Hematopoietic multipotent progenitor cell treated with erythropoietin and hydrocortisone succinate and interleukin-3 and kit ligand, for 8 days (in vitro differentiated cells): ENCODE measurements around the gene PRR12.
"Not testable (repeated sequence)": the region's sequence is repeated elsewhere in the genome, so short reads cannot be mapped to it uniquely, and the experiment has no call there.

Experiments used
- DNase-seq: peaks from one replicate; pipeline ENCODE4 v3.0.0-alpha.2; 2015

The PRR12 gene

DNA sequence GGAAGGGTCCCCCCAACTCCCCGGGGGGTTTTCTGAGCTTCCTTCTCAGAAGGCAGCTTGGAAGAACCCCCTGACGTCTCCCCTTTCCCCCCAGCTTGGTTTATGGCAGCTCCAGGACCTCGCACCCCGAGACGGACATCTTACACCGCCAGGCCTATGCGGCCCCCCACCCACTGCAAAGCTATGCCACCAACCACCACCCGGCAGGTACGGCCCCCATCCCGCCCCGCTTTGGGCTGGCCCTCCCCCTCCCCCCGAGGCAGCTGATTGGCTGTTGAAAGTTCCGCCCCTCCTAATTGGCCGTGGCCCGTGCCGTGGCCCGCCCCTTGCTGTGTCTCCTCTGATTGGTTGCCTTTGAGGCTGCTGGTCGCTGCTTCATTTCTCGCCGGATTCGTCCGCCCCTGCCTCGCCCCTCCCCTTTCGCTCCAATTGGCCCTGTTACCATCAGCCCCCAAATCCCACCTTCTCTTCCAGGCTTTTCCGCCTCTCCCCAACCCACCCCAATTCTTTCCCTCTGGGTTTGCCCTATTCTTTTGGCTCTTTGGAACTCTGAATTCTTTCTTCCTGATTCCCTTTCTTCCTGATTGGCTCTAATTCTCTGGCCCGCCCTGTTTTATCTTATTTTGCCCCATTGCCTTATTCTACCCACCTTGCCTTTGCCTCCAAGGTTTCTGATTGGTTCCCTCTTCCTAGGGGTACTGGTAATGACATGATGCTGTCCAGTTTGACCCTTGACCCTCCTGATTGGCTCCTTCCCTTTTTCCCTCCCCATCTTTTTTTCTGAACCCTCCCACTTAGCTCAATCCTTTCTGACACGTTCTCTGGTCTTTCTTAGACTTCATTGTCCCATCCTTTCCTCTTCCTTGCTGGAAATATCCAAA is 2.5 kb downstream of the PRR12 start:
- DNase-seq: peak; percentile 95

DNA sequence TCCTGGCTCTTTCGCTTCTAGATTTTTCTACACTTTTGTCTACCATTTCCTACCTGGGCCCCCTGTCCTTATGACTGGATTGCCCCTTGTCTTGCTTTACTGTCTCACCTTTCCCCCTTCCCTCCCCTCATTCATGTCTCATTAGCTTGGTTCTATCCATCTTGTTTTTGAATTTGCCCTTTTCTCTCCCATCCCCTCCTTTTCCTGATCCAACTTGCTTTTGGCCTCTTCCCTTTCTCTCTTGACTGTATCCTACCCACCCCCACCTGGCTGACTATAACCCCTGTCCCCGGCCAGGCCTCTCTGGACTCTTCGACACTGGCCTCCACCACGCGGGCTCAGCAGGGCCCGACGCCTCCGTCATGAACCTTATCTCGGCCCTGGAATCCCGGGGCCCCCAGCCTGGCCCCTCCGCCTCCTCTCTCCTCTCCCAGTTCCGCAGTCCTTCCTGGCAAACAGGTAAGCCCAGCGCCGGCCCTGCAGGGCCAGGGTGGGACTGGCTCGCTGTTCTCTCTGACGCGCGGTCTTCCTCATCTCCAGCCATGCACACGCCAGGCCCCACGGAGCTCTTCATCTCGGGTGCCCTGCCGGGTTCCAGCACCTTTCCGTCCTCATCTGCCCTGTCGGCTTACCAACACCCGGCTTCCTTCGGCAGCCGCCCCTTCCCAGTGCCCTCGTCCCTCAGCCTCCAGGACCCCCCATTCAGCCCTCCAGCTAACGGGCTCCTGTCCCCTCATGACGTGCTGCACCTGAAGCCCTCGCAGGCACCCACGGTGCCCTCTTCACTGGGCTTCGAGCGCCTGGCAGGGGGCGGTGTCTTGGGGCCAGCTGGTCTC is 3.4 kb downstream of the PRR12 start:
- no peak for DNase-seq

DNA sequence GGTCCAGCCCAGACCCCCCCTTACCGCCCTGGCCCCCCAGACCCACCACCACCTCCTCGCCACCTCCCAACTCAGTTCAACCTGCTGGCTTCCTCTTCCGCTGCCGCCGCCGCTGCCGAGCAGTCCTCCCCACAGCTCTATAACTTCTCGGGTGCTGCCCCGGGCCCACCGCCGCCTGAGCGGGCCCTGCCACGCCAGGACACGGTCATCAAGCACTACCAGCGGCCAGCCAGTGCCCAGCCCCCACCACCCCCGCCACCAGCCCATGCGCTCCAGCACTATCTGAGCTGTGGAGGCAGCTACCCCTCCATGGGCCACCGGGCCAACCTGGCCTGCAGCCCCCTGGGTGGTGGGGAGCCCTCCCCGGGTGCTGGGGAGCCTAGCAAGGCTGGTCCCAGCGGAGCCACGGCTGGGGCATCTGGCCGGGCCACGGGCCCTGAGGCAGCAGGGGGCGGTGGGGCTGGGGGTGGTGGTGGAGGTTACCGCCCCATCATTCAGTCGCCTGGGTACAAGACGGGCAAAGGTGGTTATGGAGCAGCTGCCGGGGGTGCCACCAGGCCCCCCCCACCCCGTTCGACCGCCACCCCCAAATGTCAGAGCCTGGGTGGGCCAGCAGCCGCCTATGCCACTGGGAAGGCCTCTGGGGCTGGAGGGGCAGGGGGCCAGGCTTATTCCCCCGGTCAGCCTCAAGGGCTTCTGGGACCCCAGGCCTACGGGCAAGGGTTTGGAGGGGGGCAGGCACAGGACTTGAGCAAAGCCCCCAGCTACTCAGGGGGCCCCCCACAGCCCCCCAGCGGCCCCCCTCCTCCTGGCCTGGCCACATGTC is 4.2 kb downstream of the PRR12 start:
- no peak for DNase-seq

DNA sequence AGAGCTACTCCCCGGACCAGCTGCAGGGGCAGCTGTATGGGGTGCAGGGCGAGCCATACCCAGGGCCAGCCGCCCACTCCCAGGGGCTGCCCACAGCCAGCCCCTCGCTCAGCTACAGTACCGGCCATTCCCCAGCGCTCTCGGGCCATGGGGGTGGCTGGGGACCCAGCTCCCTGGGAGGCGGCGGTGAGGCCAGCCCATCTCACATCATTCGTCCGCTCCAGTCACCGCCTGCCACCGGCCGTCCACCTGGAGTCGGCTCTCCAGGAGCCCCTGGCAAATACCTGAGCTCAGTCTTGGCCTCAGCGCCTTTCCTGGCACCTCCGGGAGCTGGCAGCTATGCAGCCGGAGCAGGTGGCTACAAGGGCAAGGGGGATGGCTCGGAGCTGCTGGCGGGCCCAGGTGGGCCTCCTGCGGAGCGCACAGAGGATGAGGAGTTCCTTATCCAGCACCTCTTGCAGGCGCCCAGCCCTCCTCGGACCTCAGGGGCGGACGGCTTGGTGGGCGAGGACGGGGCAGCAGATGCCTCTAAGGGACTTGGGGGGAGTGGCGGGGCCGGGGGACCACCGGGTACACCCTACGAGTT is 4.9 kb downstream of the PRR12 start:
- DNase-seq: no peak

DNA sequence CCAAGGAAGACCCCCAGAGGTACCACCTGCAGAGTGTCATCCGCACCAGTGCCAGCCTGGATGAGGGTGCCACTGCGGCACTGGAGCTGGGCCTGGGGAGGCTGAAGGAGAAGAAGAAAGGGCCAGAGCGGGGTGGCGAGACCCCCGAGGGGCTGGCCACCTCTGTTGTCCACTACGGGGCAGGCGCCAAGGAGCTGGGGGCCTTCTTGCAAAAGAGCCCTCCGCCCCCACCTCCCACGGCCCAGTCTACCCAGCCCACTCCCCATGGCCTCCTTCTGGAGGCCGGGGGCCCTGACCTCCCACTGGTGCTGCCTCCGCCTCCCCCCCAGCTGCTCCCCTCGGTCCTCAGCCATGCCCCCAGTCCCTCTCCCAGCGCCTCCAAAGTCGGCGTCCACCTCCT is 5.4 kb downstream of the PRR12 start:
- DNase-seq: no peak

DNA sequence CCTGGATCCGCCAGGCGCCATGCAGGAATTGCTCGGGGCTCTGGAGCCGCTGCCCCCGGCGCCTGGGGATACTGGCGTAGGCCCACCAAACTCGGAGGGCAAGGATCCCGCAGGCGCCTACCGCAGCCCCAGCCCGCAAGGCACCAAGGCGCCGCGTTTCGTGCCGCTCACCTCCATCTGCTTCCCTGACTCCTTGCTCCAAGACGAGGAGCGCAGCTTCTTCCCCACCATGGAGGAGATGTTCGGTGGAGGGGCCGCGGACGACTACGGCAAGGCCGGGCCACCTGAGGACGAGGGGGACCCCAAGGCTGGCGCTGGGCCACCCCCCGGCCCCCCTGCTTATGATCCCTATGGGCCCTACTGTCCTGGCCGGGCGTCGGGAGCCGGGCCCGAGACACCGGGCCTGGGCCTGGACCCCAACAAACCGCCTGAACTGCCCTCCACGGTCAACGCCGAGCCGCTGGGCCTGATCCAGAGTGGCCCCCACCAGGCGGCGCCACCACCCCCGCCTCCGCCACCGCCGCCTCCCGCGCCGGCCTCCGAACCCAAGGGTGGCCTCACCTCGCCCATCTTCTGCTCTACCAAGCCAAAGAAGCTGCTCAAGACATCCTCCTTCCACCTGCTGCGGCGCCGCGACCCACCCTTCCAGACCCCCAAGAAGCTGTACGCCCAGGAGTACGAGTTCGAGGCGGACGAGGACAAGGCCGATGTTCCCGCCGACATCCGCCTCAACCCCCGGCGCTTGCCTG is 6.1 kb downstream of the PRR12 start:
- DNase-seq: no peak

DNA sequence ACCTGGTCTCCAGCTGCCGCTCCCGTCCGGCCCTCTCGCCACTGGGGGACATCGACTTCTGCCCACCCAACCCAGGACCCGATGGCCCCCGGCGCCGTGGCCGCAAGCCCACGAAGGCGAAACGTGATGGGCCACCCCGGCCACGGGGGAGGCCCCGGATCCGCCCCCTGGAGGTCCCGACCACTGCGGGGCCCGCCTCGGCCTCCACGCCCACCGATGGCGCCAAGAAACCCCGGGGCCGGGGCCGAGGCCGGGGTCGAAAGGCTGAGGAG is 6.7 kb downstream of the PRR12 start:
- no peak for DNase-seq

DNA sequence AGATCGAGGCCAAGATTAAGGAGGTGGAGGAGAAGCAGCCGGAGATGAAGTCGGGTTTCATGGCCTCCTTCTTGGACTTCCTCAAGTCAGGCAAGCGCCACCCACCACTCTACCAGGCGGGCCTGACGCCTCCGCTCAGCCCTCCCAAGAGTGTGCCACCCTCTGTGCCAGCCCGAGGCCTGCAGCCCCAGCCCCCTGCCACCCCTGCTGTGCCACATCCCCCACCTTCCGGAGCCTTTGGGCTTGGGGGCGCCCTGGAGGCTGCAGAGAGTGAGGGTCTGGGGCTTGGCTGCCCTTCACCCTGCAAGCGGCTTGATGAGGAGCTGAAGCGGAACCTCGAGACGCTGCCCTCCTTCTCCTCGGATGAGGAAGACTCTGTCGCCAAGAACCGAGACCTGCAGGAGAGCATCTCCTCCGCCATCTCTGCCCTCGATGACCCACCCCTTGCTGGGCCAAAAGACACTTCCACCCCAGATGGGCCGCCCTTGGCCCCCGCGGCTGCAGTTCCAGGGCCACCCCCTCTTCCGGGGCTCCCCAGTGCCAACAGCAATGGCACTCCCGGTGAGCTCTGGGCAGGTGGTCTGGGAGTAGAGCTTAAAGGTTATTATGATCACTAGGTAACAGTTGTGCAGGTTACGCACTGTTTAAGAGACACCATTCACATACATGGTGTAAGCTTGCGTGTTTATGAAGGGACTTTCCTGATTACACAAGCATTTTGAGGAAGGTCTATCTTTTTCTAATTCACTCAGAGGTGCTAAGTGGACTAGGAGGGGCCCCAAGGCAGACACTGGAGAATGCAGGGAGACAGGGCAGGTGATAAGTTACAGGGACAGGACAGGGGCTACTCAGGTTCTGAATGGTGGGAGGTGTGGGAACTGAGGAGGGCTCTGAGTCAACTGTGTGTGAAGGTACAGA is 8.7 kb downstream of the PRR12 start:
- DNase-seq: no peak

DNA sequence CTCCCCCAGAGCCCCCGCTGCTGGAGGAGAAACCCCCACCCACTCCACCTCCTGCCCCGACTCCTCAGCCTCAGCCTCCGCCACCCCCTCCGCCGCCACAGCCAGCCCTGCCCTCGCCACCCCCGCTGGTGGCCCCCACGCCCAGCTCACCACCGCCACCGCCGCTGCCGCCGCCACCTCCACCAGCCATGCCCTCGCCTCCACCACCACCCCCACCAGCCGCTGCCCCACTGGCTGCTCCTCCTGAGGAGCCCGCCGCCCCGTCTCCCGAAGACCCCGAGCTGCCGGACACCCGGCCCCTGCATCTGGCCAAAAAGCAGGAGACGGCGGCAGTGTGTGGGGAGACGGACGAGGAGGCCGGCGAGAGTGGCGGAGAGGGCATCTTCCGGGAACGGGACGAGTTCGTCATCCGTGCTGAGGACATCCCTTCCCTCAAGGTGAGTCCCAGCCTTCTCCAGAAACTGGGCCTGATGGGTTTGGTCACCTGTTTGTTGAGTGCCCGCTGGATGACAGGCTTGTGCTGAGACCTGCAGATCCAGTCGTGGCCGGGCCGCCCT is 10.6 kb downstream of the PRR12 start:
- DNase-seq: no peak

DNA sequence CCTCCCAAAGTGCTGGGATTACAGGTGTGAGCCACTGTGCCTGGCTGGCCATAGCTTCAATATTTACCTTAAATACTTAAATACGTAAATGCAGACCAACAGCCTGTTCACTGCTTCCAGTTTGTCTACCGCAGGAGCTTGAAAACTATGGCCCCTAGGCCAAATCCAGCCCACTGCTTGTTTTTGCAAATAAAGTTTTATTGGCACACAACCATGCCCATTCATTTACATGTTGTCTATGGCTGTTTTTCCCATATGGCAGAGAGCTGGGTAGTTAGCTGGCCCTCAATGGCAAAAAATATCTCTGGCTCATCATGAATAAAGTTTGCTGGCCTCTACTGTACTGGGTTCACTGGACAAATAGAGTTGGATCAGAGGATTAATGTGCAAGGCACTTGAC is 11.8 kb downstream of the PRR12 start:
- no peak for DNase-seq

DNA sequence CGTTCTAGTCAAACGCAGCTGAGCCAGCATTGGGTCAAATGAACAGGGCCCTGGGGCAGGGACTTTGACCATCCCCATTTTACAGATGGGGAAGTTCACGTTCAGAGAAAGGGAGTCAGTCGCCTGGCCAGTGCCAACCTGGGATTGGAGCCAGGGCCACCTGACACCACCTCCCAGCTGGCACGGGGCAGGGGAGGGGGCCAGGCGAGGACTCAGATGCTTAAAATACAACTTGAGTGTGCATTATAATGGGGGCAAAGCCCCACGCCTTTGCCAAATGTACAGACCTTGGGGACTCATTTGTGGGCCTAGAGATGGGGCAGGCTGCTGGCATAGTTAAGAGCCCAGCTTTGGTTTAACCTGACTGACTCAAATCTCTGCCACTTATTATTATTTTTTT is 14.6 kb downstream of the PRR12 start:
- no peak for DNase-seq

DNA sequence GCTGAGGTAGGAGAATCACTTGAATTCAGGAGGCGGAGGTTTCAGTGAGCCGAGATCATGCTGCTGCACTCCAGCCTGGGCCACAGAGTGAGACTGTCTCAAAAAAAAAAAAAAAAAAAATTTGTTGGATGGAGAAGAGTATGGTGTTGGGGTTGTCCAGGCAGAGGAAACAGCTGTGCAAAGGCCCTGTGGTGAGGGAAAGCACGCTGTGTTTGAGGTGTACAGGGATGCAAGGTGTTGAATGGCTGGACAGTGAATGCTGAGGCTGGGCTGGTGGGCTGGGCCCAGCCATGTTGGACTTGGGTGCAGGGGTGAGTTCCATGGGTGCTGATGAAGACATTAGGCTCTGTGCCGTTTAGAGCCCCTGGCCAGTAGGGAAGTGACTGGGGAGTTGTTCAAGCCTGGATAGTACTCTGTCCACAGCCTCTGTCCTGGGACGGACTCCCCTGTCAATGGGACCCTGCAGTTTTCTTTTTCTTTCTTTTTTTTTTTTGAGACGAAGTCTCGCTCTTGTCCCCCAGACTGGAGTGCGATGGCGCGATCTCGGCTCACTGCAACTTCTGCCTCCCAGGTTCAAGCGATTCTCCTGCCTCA is 18.6 kb downstream of the PRR12 start:
- no peak for DNase-seq

DNA sequence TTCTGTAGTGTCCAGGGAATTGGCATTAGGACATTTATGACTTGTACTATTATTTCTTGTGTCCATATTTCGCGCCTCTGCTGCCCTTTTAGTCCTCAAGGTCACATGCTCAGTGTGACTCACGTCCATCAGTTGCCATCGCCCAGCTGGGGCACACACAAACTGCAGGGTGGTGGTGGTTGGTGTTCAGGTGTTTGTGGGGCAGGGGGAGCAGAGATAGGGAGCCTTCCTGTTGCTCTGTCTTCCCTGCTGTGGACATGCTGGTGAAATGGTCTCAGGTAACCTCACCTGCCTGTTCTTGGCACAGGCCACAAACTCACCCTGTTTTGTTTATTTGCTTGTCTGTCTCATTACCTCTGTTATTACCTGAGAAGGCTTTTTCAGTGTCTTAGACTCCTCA is 22.4 kb downstream of the PRR12 start:
- DNase-seq: no peak

DNA sequence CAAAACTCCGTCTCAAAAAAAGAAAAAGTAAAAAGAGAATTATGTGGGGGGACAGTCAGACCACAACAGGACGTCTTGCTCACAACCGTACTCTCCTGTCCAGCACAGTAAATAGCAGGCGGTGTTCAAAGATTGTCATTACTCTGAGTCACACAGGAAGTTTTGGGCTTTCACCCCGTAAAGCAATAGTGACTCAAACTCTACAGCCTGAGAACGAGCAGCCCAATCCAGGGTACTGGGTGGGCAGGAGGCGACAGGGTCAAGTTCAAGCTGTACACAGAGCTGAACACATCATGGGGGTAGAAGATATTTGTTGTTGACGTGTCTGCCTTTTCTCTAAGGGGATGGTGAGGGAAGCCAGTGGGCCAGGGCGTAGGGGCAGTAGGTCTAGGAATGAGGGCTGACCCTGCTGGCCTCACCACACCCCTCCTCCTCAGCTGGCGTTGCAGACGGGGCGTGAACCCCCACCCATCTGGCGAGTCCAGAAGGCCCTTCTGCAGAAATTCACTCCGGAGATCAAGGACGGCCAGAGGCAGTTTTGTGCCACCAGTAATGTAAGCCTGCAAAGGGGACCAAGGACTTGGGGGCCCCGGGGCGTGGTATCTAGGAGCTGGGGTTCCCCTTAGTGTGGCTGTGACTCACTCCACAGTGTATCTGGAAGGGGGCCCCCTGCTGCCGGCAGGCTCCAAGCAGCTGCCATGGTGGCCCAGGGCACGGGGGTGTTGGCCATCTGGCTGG is 23.3 kb downstream of the PRR12 start:
- DNase-seq: no peak

DNA sequence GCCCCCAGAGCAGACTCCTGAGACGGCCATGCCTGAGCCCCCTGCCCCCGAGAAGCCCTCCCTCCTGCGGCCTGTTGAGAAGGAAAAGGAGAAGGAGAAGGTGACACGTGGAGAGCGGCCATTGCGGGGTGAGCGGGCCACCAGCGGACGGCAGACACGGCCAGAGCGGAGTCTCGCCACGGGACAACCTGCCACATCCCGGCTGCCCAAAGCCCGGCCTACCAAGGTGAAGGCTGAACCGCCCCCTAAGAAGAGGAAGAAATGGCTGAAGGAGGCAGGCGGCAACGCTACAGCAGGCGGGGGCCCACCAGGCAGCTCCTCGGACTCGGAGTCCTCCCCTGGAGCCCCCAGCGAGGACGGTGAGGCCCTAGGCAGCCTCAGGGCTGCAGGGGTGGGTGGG is 24.9 kb downstream of the PRR12 start:
- DNase-seq: no peak

DNA sequence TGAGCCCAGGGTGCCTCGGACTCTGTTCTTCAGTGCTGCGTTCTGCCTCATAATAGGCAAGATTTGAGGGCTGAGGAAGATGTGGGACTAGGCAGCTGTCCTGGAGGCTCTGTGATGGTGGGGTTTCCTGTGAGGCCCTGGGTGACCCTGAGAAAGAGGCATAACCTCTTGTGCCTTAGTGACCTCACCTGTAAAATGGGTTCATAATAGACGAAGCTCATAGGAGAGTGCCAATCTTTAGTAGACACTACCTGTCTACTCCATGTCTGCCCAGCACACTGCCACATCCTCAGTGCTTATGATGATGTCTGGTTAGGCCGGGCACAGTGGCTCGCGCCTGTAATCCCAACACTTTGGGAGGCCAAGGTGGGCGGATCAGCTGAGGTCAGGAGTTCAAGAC is 25.6 kb downstream of the PRR12 start:
- no peak for DNase-seq

DNA sequence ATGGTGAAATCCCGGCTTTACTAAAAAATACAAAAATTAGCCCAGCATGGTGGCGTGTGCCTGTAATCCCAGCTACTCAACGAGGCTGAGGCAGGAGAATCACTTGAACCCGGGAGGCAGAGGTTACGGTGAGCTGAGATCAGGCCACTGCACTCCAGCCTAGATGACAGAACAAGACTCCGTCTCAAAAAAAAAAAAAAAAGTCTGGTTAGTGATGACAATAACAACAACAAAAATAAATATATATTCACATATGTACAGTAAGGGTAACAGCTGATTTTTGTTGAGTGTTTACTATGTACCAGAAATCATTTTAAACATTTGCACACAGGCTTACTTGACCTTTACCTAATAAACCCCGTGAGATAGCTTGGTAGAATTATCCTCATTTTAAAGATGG is 26.0 kb downstream of the PRR12 start:
- no peak for DNase-seq

DNA sequence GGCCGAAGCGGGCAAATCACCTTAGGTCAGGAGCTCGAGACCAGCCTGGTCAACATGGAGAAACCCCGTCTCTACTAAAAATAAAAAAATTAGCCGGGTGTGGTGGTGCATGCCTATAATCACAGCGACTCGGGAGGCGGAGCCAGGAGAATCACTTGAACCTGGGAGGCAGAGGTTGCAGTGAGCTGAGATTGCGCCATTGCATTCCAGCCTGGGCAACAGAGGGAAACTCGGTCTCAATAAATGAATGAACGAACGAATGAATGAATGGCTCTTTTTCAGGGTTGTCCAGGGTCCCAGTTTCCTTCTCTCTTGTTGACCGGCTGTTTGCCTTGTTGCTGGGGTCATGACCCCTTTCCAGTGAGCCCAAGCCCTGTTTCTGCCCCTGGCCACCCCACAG is 26.9 kb downstream of the PRR12 start:
- DNase-seq: not testable (repeated sequence)

DNA sequence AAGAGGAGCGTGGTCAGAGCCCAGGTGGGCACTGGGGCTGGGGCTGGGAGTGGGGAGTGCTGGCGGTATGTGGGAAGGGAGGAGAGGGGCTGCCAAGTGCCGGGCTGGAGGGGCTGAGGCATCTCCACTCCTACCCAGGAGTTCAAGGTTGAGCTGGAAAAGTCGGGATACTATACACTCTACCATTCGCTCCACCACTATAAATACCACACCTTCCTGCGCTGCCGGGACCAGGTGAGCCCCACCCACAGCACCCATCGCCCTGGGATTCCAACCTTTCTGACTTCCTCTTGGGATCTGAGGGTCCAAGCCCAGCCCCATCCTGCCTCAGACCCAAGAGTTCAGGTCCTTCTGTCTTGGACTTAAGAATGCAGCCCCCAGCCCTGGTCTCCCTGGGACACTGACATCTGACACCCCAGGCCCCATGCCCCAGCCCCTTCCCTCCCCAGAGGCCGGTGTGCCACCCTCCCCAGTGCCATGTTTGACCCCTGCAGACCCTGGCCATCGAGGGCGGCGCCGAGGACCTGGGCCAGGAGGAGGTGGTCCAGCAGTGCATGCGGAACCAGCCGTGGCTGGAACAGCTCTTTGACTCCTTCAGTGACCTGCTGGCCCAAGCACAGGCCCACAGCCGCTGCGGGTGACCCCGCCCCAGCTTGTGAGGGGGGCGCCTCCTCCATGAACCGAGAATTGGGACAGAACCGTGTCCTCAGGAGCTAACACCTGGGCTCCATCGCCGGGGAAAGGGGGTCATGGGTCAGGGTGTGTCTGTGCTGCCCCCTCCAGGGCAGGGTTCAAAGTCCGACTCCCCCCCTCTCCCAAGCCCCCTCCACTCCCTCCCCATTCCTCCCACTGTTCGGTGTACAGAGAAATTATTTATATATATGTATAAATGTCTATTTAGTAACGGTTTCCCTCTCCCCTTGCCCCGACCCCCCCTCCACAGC is 34.3 kb downstream of the PRR12 start:
- no peak for DNase-seq
